Psoas muscle (tissue), 8 donors: ENCODE data around the gene ABCA2. TPM values are rescaled to one million over a fixed set of nuclear protein-coding genes. Genes with fewer than 3 reads are reported as not detected.

Source experiments
- ATAC-seq, 4 donors: fragments of 200-7000 bp; cut with Tn5 transposase; one replicate each; pipeline ENCODE4 v1.9.1; 2020; ENCODE audit warnings: moderate library complexity in 3 of 4, mild to moderate bottlenecking in 2 of 4
- DNase-seq, 2 donors: peaks; one replicate each; pipeline ENCODE4 v3.0.0-alpha.2; 2020
- H3K27ac ChIP-seq: fragments of 200-600 bp; one replicate; pipeline ENCODE4 v1.8.0; 2022
- H3K27me3 ChIP-seq, 3 donors: fragments of 200-600 bp in 1 of 3; one replicate each; pipeline versions ENCODE4 v1.6.1 to v1.8.0; 2013 to 2022; ENCODE audit warnings: low read length in 2 of 3, mild to moderate bottlenecking in 2 of 3, moderate library complexity in 1 of 3; ENCODE audit not compliant: insufficient read depth in 3 of 3
- H3K36me3 ChIP-seq, 2 donors: fragments of 200-600 bp in 1 of 2; one replicate each; pipeline versions ENCODE4 v1.6.1 to v1.8.0; 2013 to 2022; ENCODE audit warnings: low read depth in 1 of 2, mild to moderate bottlenecking in 1 of 2, moderate library complexity in 1 of 2; ENCODE audit not compliant: insufficient read depth in 1 of 2
- H3K4me1 ChIP-seq: fragments of 200-600 bp; one replicate; pipeline ENCODE4 v1.8.0; 2022
- H3K4me3 ChIP-seq: fragments of 200-600 bp; one replicate; pipeline ENCODE4 v1.8.0; 2022; ENCODE audit warnings: mild to moderate bottlenecking
- H3K9me3 ChIP-seq: fragments of 200-600 bp; one replicate; pipeline ENCODE4 v1.8.0; 2022
- CTCF ChIP-seq: fragments of 200-600 bp; IDR thresholded peaks from one replicate; pipeline ENCODE4 v1.8.0; 2022; ENCODE audit warnings: antibody characterized with exemption
- WGBS, 3 donors: extraction: QIAGEN DNeasy Blood & Tissue Kit; methylation state at CpG; one replicate each; pipeline versions ENCODE4 v1.1.6 to v1.1.7; 2013; 5-methylcytosine and 5-hydroxymethylcytosine counted together
- intact Hi-C, 2 donors: fragments of 100-400 bp; cut with DNase I; formaldehyde crosslinking; loops; one replicate each; pipeline versions ENCODE4 v1.11.0 to v1.14.2; 2022
- polyA plus RNA-seq, 3 donors: library from polyadenylated mRNA; stranded (reverse); fragments of 200-250 nt; gene quantifications; one replicate each; pipeline ENCODE4 v1.2.3, GENCODE V29; 2013
- total RNA-seq, 4 donors: library from RNA; stranded (reverse); fragmentation: NEBNext Ultra II Directional in 2 of 4; extraction: Animal tissue kit (Norgen Biotek cat#: 25700) in 2 of 4; gene quantifications; one replicate each; pipeline versions ENCODE4 v1.2.1 to v1.2.4, GENCODE V29; 2021 to 2023
- donor health status: healthy with polysubstance abuse.
- donor health status: DM: no; HTN: no; CAD: no; lungs with moderate emphysema.
- donor health status: Bipolar disorder and iron deficiency.
- donor health status: healthy.
- donor health status: DM: yes; HTN: yes; CAD: no.
- donor health status: DM: no; HTN: no; CAD: no.
- donor health status: DM: no; HTN: no; CAD: no.
- donor health status: DM: yes; HTN: yes; CAD: no.

Gene ABCA2
- total and polyA plus RNA-seq, 7 donors = 6.9 to 23.5 (median 12.2) TPM

- intact Hi-C loops = no loop called here
These were observed 45.6 kb downstream of the ABCA2 start, which contains the start of gene LCNL1 for GRCh38 chr9:136982232-136983051. TSS of gene LCNL1 (plus strand) at chr9:136982993. CDS start at chr9:136983587, 594 bp downstream.

GRCh38 chr9:136981588-136982231 lies 46.3 kb downstream of the ABCA2 start:
- intact Hi-C loops = no loop called here
- Histone ChIP-seq H3K27ac (peak overlapping the region; percentile 41), H3K27me3 (peaks cover 0 to 40% (median 17%) of the 10 kb centered on the region in 3 donors), H3K9me3 (no peaks in the 10 kb centered on the region), H3K36me3 (no peaks in the 10 kb centered on the region), H3K4me3 (no peak overlapping the region), H3K4me1 (peaks cover 6% of the 10 kb centered on the region)
- WGBS, 3 donors = 48 to 59% (median 50%) methylated on average over 17 of the region's 17 CpGs
- no peak for DNase-seq
- no peak for ATAC-seq
- TF ChIP-seq CTCF = no peak

More at GRCh38 chr9:136982232-136983051, 45.6 kb downstream of the ABCA2 start, which contains the start of gene LCNL1:
- peaks cover 6% of the 10 kb centered on the region for H3K4me1 ChIP-seq
- H3K27me3 ChIP-seq = peaks cover 0 to 40% (median 17%) of the 10 kb centered on the region in 3 donors
- DNase-seq = no peak
- H3K9me3 ChIP-seq = no peaks in the 10 kb centered on the region
- no peak for TF ChIP-seq CTCF
- H3K36me3 ChIP-seq = no peaks in the 10 kb centered on the region
- ATAC-seq = no peak
- no peak within 1 kb of the TSS for H3K4me3 ChIP-seq
- peak within 1 kb of the TSS; percentile 41 for H3K27ac ChIP-seq
- WGBS, 3 donors = 53 to 77% (median 62%) methylated on average over 16 to 18 of the region's 18 CpGs

- Histone ChIP-seq H3K27me3 (peaks cover 0 to 34% (median 16%) of the 10 kb centered on the region in 3 donors), H3K36me3 (no peaks in the 10 kb centered on the region), H3K4me1 (peaks cover 7% of the 10 kb centered on the region), H3K27ac (peak overlapping the region; percentile 41), H3K4me3 (no peak overlapping the region), H3K9me3 (no peaks in the 10 kb centered on the region)
- intact Hi-C loops = no loop called here
- no peak for DNase-seq
- ATAC-seq = no peak
- whole genome bisulfite sequencing, 3 donors = 73 to 85% (median 80%) methylated on average over 15 to 16 of the region's 16 CpGs
- TF ChIP-seq CTCF = no peak
These were observed 47.2 kb downstream of the ABCA2 start for GRCh38 chr9:136980669-136981478.

- H3K36me3 ChIP-seq = no peaks in the 10 kb centered on the region
- H3K27me3 ChIP-seq = peaks cover 0 to 25% (median 11%) of the 10 kb centered on the region in 3 donors
- peaks cover 12% of the 10 kb centered on the region for H3K4me1 ChIP-seq
- intact Hi-C loops = no loop called here
- H3K4me3 ChIP-seq = no peak overlapping the region
- WGBS, 3 donors = 84 to 87% (median 87%) methylated on average over 25 to 26 of the region's 26 CpGs
- H3K9me3 ChIP-seq = no peaks in the 10 kb centered on the region
- DNase-seq (no peak), ATAC-seq (no peak)
- TF ChIP-seq CTCF = no peak
- H3K27ac ChIP-seq = no peak overlapping the region
These were observed 48.1 kb downstream of the ABCA2 start for GRCh38 chr9:136979769-136980587.
